NCI-H345 treated with DMSO at 0.1 percent for 48 hours (cell line): ENCODE results near the gene MIDN.

Experiments
- DNase-seq: peaks from one replicate; lab custom pipeline; 2025; ENCODE audit not compliant: unreplicated experiment; lab: John Stamatoyannopoulos, UW

The MIDN gene

GRCh38 chr19:1280636-1281568 lies 32.5 kb downstream of the MIDN start:
- no peak for DNase-seq

GRCh38 chr19:1281569-1282287 lies 33.3 kb downstream of the MIDN start:
- DNase-seq = no peak

- no peak for DNase-seq
Observed at GRCh38 chr19:1282588-1283206, 34.3 kb downstream of the MIDN start.

- no peak for DNase-seq
Observed at GRCh38 chr19:1283207-1283916, 35.0 kb downstream of the MIDN start.

- DNase-seq = no peak
Observed at GRCh38 chr19:1283917-1284292, 35.5 kb downstream of the MIDN start.

- DNase-seq = no peak
Observed at GRCh38 chr19:1284293-1284978, 36.1 kb downstream of the MIDN start.

- no peak for DNase-seq
Observed at GRCh38 chr19:1284979-1285736, 36.8 kb downstream of the MIDN start.

- DNase-seq = no peak
Observed at GRCh38 chr19:1285737-1286360, 37.5 kb downstream of the MIDN start, which contains the start of gene EFNA2. TSS of gene EFNA2 (plus strand) at chr19:1285873. CDS start at chr19:1286169, 296 bp downstream.

GRCh38 chr19:1286487-1287353 lies 38.3 kb downstream of the MIDN start:
- DNase-seq = no peak

GRCh38 chr19:1287354-1288225 lies 39.2 kb downstream of the MIDN start:
- no peak for DNase-seq

- DNase-seq = no peak
Observed at GRCh38 chr19:1288226-1288612, 39.8 kb downstream of the MIDN start.

GRCh38 chr19:1288833-1289685 lies 40.7 kb downstream of the MIDN start:
- DNase-seq = no peak

- no peak for DNase-seq
Observed at GRCh38 chr19:1289686-1290025, 41.3 kb downstream of the MIDN start.

- no peak for DNase-seq
Observed at GRCh38 chr19:1290196-1290702, 41.9 kb downstream of the MIDN start.

- DNase-seq = no peak
Observed at GRCh38 chr19:1290703-1291651, 42.6 kb downstream of the MIDN start.
